Limb (tissue), 2 donors: ENCODE data around the gene KLF15.

Experiments used
- DNase-seq, 2 donors: peaks; one replicate each; pipeline ENCODE4 v3.0.0-alpha.2; 2016; ENCODE audit errors: extremely low spot score in 2 of 2

The KLF15 gene

DNA sequence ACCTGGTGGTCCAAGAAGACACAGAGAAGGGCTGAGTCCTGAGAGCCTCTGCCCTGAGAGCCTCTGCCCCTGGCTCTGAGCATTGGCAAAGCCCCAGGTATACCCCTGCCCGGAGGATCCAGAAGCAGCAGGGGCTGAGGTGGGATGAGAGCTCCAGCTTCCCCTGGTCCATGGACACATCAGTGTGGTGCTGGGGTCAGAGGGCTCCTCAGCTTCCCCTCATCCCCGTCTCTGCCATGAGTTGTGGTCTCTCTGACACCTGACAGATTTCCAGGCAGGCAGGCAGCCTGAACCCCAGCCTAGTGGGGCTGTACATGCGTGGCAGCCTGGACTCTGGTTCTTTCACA is 3.5 kb upstream of the KLF15 start:
- DNase-seq: no peak

DNA sequence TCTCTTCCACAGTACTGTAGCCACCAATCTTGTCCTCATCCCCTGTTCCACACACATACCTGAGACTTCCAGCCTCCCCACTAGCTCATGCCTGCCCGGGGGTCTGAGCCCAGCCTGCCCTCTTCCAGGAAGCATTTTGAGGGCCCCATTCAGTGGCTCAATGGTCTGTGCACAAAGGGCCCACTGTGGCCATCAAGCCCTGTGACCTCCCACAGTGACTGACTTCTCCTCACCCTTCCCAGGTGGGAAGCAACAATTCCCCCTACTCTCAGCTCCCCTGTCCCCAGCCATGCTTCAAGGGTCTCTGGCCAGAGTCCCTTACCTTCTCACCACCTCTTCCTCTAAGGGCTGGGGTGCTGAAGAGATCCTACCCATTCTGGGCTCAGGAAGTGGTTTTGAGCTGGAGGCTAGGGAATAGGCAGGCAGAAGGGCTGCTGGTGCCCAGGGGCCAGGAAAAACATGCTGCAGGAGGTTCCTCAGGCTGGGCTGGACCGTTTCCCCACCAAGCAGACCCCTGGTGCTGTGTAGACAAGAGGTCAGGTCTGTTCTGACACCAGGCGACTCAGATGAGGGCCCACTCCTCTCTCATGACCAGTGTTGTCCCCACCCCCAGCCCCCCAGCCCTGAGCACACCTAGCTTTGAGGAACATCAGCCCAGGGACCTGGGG is 3.0 kb upstream of the KLF15 start:
- DNase-seq: no peak

DNA sequence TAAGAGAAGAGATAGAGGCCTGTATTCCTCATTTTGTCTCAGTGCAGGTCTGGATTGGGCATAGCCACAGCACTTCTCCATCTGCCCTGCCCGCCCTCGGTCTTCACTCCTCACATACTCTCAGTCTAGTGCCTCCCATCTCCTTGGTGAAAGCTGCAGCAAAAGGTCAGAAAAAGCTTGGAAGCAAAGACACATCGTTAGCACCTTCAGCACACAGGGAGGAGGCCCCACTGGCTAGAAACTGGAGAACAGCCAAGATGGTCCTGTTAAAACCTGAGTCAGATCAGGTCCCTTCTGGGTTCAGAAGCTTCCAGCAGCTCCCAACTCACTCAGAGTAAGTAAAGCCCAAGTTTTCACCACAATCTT is 1.6 kb upstream of the KLF15 start:
- DNase-seq: no peak

DNA sequence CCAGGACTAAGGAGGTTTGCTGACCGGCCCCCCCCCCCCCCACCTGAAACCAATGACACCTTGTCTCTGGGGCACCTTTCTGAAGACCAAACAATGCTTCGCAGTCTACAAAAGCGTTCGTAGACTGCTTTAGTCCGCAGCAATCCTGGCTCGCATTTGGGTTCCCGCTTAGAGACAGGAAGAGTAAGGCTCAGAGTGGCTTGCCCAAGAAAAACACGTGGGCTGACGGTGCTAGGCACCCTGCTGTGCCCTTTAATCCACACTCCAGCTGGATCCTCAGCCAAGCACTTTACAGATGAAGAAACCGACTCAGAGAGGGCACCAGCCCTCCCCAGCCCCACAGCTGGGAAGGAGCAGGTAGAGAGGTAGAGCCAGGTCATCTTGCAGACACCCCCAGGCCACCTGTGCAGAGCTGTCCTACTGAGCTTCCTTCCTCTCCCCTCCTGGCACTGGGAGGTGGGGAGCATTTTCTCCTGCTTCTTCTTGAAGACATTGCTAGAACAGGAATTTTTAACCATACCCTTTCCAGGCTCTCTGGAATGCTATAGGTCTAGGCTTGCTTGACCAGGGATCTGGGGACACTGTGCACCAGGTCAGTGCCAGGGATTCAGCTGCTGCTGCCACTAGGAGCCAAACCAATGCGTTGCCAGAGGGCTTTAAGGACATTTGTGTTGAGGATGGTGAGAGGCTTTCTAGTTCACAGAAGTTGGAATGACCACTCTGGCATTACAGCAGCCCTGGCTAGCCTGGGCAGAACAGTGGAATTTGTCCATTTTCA is 1.0 kb upstream of the KLF15 start:
- no peak for DNase-seq

DNA sequence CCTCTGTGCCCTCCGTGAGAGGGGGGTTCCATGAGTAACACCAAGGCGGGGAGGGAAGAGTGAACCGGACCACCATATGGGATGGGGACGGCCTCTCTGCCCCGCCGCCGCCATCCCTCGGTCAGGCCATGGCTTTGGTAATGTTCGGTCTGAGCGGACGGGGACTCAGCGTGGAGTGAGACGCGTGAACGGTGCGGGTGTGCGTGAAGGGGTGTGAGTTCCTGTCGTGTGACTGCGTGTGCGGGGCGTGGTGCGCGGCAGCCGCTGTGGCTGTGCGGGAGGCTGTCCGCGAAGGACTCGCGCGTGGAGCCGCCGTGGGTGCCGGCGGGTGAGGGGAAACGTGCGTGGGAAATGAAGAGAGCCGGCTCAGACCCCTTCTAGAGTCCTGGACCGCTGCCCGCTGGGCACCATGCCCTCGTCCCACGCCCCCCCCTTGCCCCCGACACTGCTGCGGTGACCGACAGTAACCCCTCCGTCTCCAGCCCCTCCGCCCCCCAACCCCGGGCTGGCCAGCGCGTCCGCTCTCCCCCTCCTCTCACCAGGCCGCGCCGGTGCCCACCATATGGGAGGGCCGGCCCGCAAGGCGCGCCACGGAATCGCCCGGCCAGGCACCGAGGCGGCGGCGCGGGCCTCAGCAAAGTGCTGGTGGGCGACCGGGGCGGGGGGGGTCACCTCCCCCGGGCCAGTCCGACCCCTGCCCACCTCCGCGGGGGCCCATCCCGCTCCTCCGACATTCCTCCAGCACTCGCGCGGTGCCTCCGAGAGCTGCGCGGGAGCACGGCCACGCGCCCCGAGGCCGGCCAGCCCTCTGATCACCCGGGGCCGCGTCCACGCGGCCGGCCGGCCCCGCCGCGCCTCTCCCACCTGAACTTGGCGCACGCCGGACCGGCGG is 589 bp downstream of the KLF15 start:
- peak in 1 of 2 donors; percentile 61 for DNase-seq

DNA sequence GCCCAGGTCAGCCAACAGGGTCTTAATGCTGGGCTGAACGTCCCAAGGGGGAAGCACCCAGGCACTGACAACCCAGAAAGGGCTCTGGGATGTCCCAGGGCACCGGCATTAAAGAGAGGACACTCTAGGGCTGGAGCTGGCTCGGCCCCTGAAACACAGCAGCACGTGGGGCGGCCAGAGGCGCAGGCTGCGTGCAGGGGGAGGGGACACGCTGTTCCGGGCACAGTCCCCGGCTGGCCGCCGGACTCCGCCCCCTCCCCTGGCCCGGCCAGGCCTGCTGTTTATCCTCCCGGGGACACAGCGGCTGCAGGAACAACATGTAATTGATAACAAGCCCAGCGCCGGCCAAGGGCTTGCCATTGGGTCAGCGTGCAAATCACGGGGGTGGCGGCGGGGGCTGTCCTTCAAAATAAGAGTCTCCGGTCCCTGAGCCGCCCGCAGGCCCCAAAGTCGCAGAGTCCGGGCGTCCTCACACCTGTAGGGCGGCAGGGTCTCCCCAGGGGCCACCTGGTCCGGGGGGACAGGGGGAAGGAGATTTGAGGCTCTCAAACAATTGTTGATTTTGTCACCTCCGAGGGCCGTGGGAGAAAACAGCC is 1.3 kb downstream of the KLF15 start:
- peak; percentile 71 to 81 for DNase-seq

DNA sequence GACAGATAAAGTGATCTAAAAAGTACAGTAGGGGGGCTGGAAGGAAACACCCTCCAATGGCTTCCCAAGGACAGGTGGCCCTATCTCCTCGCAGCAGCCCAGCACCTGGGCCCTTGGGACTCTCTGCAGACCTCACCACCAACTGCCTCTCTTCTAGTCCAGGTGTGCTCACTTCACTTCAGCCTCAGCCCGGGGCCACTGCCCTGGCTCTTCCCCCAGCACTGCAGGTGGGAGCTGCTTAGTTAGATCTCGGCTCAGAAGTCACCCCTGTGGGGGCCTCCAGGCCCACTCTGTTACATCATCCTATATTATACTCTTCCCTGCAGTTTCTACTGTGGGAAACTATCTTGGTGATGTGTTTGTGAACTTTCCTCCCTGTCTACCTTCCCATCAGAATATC is 2.0 kb downstream of the KLF15 start:
- no peak for DNase-seq

DNA sequence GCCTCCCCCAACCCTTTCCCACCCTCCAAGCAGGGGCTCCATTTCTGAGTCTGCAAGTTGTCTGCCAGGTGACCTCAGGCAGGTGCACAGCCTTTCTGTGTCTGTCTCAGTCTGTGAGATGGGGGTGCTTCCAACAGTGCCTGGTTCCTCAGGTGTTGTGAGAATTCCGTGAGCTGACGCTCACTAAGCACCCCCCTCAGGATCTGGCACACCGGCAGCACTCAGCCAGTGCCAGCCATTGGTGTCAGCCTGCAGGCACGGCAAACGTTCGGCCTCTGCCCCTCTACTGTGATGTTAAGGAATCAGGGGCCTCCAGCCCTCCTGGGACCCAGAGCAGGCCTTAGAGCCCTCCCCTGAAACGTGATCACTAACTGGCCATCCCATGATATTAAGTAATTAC is 2.4 kb downstream of the KLF15 start:
- DNase-seq: no peak

DNA sequence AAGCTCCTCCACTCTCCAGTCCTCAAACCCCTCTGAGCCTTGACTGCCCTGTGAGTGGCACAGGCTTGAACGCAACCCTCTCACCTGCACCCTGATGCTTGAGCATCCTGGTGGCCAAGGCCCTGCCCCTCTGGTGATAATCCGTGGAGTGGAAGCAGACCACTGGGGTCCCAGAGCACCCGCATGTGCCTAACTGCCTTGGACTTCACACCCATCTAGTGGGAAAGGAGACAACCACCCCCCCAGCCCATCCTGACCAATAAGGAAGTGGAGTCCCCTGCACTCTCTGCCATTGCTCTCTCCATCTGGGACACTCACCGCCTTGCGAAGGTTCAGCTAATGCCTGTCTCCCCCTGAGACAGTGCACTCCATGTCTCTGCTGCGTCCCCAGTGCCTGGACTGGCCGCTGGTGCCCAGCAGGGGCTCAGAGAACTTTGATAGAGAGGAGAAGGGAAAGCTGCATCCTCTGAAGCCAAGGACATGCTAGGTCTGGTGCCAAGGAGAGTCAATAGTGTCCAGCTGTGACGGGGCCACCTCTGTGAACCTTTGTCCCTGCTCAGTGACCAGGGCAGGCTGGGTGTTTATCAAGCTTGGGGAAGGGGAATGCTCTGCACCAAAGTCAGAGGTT is 3.4 kb downstream of the KLF15 start:
- DNase-seq: no peak

DNA sequence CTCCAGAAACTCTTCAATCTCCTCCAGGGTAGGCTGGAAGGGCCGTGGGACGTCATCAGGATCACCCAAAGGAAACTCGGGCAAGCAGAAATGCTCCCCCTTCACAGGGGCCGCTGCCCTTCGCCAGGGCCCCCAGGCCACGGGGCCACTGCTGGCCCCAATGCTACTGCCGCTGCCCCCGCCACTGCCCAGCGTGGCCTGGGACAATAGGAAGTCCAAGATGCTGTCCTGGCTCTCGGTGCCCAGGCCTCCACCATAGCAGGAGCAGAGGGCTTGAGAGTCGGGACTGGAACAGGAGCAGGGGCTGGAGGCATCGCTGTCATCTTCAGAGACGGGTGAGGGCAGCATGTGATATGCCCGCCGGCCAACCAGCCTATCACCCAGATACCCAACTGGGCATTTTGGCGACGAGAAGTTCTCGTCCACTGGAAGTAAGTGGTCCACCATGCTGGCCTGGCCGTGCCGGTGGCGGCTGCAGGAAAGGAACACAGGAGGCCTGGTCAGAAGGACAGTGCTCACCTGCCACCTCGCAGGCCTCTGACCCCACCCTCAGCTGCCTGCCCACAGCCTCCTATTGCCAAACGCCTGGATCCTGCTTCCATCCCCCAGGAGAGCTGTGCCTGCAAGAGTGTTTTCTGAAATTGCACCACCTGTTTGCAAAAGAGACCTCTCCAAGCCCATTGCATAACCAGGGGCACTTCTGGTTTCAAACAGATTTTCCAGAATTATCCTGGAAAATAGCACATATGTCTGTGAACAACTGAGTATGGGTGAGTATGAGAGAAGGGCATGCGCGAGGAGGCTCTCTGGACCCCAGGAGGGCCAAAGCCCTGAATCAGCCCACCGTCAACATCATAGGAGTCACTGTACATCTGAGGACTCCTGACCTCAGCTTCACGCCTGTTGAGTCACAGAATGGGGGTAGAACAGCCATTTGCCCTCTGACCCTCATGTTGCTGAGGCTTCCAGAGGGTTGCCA is 4.4 kb downstream of the KLF15 start:
- DNase-seq: no peak

DNA sequence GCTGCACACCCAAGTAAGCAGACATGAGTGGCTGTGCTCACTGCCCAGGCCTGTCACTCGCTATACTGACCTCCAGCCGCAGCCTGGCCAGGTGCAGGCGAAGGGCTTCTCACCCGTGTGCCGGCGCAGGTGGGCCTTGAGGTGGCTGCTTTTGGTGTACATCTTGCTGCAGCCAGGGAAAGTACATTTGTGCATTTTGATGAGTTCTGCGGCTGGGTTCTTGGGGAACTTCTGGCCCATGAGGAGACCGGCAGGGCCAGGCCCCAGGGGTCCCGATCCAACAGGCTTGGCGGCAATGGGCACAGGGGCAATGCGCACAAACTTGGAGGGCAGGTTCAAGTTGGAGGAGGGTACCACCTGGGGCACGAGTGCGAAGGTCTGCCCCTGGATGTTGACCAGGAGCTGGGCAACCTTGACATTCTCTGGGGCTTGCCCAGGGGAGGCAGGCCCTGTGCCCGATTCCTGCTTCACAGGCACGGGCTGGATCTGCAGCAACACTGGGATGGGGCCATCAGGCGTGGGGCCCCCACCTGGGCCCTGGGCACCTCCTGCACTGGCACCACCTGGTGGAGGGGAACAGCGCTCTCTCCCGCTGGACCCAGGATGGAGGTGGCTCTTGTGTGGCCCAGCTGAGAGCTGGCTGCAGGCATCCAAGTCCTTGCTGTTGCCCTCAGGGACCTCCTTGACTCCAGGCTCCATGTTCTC is 5.3 kb downstream of the KLF15 start:
- no peak for DNase-seq

DNA sequence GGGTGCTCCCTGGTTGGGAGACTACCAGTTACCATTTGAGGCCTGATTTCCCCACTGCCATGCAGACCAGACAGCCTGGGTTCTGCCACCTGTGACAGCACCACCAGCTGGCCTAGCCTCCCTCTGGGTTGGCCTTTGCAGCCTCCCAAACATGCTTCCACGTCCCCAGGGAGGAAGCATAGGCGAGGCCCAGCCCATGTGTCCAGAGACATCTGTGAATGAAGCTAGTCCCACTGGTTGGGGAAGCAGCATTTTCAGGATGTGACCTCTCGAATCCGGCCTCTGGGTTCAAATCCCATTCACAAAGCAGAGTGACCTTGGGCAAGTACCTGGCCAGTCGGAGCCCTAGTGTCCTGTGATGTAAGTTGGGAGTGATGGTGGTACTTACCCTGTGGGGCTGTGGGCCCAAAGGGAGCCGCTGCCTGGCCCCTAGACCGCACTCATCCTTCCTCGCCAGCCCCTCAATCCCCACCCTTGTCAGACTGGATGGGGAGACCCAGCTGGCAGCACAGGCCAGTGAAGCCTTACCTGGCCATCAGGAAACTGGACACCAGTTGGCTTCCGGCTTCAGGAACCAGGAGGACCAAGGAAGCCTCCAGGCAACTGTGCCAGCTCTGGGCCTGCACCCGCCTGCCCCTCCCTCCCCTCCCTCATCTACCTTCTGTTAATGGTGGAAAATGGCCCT is 6.0 kb downstream of the KLF15 start:
- DNase-seq: no peak

DNA sequence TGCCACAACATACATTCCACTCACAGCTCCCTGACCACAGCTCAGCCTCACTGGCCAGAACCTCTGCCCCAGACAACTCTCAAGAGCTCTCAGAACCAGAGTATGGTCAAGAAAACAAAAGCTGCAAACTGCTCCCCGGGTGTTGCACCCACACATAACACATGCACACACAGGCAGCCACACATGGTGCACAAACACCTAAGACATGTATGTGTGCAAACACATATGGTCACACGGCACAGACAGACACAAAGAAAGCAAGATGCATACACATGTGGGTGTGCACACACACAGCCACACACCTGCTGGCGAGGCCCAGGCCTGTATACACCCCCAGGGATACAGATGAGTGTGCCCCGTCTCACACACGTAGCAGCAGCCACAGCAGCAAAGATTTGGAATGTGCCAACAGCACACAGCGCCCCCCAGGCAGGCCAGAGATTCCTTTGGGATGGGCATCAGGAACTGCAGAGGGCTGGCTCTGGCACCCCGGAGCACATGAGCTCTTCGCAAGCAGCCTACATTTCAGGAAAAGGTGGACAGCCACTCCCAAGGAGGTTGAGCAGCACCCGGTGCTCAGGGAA is 6.6 kb downstream of the KLF15 start:
- DNase-seq: no peak

DNA sequence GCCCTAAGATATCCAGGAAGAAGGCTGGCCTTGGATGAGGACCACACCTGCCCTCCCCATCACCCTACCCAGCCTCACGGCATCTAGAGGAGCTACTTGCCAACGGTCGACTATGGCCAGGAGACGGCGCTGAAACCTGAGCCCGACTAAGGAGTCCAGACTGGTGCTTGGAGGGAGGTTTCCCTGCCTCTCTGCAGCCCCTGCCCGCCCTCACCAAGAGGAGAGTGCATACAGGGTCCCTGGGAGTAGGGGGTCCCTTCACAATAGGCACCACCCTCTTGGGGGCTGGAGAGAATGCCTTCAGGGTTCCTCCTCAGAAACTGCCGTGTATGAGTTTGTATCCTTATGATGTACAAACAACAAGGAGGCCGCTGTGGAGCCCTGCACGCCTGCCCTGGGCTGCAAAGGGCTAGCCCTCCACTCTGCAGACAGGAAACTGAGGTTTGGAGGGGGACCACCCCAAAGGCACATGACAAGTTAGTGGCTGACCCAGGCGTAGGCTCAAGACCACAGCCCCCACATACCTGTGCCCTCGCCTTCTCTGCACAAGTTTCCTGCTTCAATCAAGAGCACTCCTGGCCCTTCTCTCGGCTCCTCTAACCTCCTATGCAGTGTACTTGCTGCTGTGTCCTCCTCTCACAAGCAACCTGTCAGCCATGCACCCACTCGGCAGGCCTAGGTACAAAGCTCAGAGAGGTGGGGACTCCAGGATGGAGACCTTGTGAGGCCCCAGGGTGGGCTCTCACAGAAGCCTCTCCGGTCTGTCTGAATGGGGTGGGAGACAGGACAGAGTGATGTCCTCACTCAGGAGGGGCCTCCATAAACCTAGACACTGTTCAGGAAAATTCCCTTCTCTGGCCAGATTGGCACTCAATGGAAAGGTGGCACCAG is 7.4 kb downstream of the KLF15 start:
- DNase-seq: no peak

DNA sequence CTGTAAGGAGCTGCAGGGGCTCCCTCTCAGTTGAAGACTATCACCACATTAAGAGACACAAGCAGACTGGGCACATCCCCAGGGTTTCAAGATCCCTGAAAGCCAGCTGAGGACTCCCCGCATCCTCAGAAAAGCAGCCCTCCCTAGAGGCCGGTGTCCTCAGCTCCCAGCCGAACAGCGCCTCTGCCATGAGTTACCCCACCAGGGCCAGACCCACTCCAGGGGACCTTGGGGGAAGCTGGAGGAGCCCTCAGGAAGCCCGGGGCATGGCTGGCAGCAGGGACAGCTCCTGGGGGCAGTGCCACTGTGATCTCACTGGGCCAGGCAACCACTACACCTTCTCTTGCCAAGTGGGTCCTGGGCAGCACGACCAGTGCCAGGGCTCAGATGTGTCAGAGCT is 8.1 kb downstream of the KLF15 start:
- no peak for DNase-seq

DNA sequence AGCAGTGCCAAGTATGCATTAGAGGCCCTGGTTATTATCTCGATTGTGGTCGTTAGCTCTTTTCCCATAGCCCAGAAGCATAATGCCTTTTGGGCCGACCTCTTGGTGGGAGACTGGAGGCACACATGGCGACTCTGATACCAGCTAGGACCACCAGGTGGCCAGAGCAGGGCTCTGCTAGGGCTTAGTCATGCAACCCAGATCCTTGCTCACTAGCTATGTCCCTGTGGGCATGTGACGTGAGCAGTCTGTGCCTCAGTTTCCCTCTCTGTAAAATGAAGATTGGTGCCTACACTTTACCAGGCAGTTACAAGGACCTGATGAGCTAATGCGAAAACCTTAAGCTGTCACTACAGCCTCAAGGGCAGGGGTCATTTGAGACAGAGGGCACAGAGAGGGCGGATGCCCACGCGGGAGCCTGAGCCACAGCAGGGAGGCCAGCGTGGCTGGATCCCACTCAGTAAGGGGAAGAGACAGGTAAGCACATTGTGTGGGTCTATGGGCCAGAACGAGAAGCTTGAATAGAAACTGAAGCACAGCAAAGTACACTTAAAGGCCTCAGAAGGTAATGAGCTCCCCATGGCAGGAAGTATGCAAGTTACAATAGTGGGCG is 8.8 kb downstream of the KLF15 start:
- peak in 1 of 2 donors; percentile 16 for DNase-seq

DNA sequence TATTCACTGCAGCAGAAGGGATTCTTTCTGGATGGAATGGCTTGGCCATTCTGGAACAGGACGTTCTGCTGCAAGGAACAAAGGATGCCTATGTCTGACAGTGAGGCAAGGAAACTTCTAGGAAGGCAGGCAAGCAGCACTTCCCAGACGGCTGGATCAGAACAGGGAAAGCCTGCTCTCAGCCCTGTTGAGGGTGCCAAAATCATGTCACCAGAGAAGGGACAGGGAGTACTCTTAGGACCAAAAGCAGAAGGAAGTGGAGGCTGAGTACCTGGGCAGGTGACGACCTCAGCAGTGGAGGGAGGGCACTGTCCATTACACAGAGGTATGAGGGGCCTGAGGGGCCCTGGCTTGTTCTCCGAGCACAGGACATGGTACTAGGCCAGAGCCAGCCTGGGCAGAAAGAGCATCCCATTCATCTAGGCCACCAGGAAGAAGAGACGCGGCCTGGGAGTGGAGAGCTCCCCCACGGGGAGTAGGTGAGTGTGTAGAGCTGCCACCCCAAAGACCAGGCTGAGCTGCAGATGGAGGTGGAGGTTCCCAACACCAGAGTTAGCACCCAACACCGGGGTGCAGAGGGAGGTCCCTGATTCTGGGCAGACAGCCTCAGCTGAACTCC is 9.6 kb downstream of the KLF15 start:
- no peak for DNase-seq
